ENCODE data around the gene EIF5A2.

The EIF5A2 gene

GRCh38 chr3:170947018-170947769 is 38.8 kb upstream of the EIF5A2 start:
- TF ChIP-seq SIN3A (IDR thresholded peaks at IDR 0.05; ENCODE audit: borderline replicate concordance, insufficient read depth, low read length) (no peak), FOXP2 (optimal IDR thresholded peaks at IDR 0.05; ENCODE audit: borderline replicate concordance, extremely low read depth, extremely low read length, insufficient read depth) (no peak), REST (IDR thresholded peaks at IDR 0.05; ENCODE audit: insufficient read depth in 1 of 2, low read depth in 2 of 2, low read length in 2 of 2) (no peak), TAF1 (IDR thresholded peaks at IDR 0.05; ENCODE audit: borderline replicate concordance, insufficient read depth, low read length) (no peak), POLR2AphosphoS5 (IDR thresholded peaks at IDR 0.05; ENCODE audit: low read depth, low read length) (no peak)

GRCh38 chr3:170942011-170942410 is 33.6 kb upstream of the EIF5A2 start:
- no peak for TF ChIP-seq TAF1 (IDR thresholded peaks at IDR 0.05; ENCODE audit: borderline replicate concordance, insufficient read depth, low read length)
- TF ChIP-seq REST (IDR thresholded peaks at IDR 0.05; ENCODE audit: insufficient read depth in 1 of 2, low read depth in 2 of 2, low read length in 2 of 2), result no peak
- no peak for TF ChIP-seq POLR2AphosphoS5 (IDR thresholded peaks at IDR 0.05; ENCODE audit: low read depth, low read length)
- no peak for TF ChIP-seq FOXP2 (optimal IDR thresholded peaks at IDR 0.05; ENCODE audit: borderline replicate concordance, extremely low read depth, extremely low read length, insufficient read depth)
- TF ChIP-seq SIN3A (IDR thresholded peaks at IDR 0.05; ENCODE audit: borderline replicate concordance, insufficient read depth, low read length), result no peak

GRCh38 chr3:170941551-170941950 is 33.1 kb upstream of the EIF5A2 start:
- no peak for TF ChIP-seq TAF1 (IDR thresholded peaks at IDR 0.05; ENCODE audit: borderline replicate concordance, insufficient read depth, low read length)
- TF ChIP-seq SIN3A (IDR thresholded peaks at IDR 0.05; ENCODE audit: borderline replicate concordance, insufficient read depth, low read length), result no peak
- TF ChIP-seq REST (IDR thresholded peaks at IDR 0.05; ENCODE audit: insufficient read depth in 1 of 2, low read depth in 2 of 2, low read length in 2 of 2), result no peak
- no peak for TF ChIP-seq POLR2AphosphoS5 (IDR thresholded peaks at IDR 0.05; ENCODE audit: low read depth, low read length)
- no peak for TF ChIP-seq FOXP2 (optimal IDR thresholded peaks at IDR 0.05; ENCODE audit: borderline replicate concordance, extremely low read depth, extremely low read length, insufficient read depth)

- TF ChIP-seq POLR2AphosphoS5 (IDR thresholded peaks at IDR 0.05; ENCODE audit: low read depth, low read length) (no peak), SIN3A (IDR thresholded peaks at IDR 0.05; ENCODE audit: borderline replicate concordance, insufficient read depth, low read length) (no peak), TAF1 (IDR thresholded peaks at IDR 0.05; ENCODE audit: borderline replicate concordance, insufficient read depth, low read length) (no peak), FOXP2 (optimal IDR thresholded peaks at IDR 0.05; ENCODE audit: borderline replicate concordance, extremely low read depth, extremely low read length, insufficient read depth) (no peak), REST (IDR thresholded peaks at IDR 0.05; ENCODE audit: insufficient read depth in 1 of 2, low read depth in 2 of 2, low read length in 2 of 2) (no peak)
Observed at GRCh38 chr3:170918715-170919114, 10.3 kb upstream of the EIF5A2 start.
